DMS114 treated with DMSO at 0.1 percent for 48 hours (cell line): ENCODE measurements around the gene MATK.

Experiments used
- DNase-seq: peaks from one replicate; lab custom pipeline; 2025; ENCODE audit not compliant: unreplicated experiment; lab: John Stamatoyannopoulos, UW

The MATK gene

DNA sequence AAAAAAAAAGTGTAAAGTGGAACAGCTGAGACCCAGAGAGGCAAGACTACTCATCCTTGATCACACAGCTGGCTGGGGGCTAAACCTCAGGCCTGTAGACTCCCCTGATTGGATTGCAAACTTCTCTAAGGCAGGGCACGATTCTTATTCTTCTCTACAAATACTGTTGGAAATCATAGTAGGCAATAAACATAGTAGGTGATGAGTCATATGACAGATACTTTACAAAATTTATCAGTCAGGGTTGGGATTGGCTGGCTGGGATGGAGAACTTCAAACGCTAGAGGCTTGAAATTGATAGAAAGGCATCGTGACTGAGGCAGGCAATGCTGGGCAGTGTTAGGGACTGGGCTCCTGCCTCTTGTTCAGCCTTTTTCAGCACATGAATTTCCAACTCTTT lies 5.9 kb upstream of the MATK start:
- DNase-seq: no peak

DNA sequence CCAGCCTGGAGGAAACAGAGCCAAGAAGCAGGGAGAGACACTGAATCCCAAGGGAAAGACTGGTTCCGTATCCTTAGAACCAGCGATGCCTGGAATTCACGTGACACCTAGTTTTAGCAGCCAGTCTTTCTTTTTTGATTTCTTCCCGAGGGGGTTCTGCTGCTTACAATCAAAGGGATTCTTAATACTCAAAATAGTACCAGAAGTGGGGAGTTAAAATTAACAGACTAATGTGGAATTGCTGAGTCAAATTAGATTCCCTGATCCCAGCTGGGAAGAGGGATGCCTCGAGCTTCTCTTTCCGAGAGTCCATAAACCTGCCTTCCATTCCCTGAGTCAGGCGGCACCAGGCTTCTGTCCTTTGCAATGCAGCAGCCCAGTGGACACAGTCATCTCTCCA lies 4.8 kb upstream of the MATK start:
- no peak for DNase-seq

DNA sequence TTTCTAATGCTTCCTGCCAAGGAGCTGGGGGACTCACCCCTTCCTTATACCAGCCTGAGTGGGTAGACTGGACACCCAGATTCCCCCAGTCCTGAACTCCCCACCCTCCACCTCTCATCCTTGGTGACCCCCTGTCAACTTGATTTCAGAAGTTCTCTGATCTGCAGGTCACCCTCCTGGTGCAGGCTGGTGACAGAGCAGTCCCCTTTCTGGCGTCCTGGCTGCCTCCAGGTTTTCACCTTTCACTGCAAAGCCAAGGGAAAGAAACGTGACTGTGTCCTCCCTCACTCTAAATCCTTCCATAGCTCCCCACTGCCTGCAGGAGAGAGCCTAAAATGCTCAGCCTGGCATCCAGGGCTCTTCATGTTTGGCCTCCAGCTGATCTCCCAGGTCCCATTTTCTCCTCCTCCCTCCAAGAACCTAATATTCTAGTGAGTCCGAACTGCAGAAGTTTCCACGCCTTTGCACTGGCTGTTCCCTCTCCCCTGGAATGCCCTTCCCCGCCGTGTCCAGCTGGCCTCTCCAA lies 4.1 kb upstream of the MATK start:
- DNase-seq: no peak

DNA sequence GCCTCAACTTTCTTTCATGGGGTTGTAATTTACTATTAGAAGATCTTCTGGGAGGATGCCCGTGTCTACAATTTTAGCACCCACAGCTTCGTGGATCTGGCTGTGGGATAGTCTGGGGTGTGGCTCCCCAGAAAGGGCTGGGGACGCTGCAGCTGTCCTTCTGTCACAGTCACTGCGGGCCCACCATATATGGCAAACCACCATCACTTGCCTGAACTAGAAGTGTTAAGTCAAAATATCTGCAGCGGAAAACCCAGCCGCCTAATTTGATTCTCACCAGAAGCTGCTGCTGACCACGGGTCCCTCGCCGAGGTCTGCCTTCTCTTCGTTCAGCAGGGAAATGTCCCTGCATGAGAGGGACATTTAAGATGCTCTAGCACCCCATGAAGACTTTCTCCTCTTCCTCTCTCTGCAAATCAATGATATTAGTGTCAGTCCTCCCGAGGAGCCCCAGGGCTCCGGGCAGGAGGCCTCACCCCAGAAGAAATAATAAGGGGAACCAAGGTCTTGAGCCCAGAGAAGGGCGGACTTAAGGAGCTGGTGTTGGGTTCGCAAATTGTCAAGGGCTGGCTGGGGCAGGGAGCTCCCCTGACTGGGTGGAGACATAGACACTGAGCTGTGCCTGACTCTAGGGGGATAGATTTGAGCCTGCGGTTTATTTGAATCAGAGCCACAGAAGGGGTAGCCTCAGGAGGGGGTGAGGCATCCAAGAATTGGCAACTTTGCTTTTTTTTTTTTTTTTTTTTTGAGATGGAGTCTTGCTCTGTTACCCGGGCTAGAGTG lies 3.0 kb upstream of the MATK start:
- DNase-seq: no peak

DNA sequence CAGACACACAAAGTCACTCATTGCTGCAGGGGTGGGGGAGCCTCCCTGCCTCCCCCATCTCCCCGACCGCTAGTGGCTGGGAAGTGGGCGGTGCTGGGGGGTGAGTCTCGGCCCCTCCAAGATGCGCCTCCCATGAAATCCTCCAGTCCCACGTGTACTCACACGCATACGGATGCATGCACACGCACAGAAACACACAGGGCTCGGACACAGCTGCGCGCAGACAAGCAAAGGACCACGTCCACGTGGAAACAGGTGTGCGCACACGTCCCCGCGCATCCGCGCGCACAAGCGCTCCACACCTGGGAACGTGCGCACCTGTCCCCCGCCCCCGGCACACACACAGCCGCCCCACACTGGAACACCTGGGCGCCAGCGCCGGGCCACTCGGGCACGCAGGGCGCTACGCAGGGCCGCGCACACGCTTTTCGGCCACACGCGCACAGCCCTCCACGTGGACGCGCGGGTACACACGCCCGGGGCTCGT lies 687 bp downstream of the MATK start:
- no peak for DNase-seq

DNA sequence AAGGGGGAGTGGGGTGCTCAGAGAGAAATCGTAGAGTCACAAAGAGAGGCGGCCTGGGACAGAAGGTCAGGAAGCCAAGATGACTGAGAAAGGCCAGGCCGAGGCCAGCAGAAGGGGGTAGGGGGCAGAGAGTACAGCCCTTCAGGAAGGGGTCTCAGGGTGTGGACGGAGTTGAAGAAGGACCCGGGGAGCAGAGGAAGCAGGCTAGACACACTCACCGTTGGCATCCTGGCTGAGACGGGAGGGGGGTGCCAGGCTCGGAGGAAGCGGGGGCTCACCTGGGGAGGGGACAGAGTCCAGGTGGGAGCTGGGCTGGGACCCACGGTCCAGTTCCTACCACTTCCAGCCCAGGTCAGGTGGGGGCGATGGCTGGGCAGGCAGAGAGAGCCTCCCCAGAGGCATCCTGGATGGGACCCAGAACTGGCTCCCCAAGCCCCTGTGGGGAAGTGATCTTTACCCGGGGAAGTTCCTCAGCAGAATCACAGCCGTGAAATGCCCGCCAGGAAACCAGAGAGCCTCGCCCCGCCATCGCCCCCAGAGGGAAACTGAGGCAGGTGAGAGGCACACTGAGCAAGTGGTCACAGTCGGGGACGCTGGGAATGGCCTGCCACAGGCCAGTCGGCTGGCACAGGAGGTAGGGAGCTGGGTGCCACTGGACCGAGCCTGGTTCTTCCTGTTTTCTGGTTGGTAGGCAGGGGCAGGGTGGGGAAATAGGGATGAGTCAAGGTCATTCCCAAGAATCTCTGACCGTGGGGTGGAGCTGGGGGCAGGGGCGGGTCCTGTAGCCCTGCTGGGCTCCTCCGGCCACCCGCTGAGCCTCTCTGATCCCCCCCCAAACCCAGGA lies 1.4 kb downstream of the MATK start:
- no peak for DNase-seq

DNA sequence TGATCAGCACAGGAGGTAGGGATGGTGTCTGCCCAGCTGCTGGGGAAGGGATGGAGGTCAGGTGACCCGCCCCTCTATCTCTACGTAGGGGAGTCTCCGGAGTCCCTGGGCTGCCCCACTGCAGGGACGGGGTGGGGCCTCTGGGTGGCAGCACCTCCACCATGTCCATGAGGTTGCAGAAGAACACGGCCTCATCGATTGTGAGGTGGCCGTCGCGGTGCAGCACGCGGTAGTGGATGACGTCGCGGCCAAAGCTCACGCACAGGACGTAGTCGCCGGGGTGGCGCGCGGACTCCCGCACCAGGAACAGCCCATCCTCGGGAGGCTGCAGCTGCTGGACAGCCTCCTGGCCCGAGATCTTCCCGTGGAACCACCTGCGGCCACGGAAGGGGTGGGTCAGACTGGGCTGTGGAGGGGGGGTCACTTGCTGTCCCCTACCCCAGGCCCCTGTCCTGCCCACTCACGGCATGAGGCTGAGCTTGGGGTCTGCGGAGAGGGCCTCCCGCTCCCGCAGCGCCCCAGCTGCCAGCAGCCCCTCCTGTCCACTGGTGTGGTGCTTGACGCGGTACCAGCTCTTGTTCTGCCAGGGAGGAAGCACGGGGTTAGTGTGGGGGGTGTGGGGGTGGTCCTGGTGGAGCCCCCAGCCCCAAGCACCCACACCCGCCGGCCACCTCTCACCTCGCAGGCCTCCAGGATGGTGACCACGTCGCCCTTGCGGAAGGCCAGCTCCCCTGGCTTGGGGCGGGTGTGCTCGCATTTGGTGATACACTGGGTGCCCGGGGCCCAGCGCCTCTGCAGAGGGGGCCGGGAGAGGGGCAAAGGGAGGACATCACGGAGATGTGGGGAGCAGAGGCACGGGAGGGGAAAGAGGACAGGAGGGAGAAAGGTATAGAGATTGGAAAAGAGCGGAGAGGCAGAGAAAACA lies 2.3 kb downstream of the MATK start:
- DNase-seq: no peak

DNA sequence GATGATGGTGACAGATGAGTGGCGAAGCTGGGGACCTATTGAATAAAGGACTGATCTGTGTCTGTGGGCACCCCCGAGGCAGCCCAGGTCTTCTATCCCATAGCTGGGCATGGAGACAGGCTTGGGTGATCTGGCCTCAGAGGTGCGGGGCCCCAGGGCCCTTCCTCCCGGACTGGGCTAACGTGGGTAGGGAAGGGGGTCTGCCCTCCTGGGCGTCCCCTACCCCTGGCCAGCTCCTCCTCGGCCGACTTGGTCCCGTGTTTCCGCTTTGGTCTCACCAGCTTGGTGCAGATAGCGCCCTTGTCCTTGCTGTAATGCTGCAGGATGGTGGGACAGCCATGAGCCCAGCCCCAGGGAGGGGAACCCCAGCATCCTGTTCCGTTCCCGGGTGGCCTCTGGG lies 3.3 kb downstream of the MATK start:
- DNase-seq: no peak

DNA sequence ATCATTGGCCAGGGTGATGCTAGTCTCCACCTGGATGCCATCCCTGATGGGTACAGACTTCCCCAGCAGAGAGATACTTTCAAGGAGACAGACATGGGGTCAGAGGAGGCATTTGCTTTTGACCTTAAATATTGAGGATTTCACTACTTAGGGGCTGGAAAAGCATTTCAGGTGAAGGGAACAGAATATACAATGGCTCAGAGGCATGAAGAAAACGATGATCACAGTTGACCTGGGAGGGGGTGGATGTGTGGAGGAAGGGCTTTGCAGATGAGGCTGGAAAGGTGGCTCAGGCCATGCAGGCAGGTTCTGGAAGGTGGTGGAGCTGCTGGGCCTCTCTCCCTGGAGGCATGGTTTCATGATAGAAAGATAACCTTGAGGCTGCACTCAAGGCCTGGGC lies 3.9 kb downstream of the MATK start:
- no peak for DNase-seq

DNA sequence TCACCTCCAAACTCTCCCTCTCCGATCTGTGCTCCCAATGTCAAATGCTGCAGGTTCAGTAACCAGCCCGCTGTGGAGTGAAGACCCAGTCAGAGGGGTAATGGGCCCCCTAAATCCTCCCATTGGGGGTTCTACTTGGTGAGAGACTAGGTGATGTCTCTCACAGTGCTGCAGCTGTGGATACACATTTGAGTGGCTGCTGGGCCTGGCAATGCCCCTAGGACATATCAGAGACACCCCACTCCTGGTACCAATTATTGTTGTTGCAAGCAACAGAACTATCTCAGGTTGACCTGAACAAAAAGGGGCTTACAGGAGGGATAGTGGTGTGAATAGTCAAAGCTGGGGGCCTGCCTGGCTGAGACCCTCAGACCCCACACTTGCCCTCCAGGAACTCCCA lies 4.6 kb downstream of the MATK start:
- DNase-seq: no peak

DNA sequence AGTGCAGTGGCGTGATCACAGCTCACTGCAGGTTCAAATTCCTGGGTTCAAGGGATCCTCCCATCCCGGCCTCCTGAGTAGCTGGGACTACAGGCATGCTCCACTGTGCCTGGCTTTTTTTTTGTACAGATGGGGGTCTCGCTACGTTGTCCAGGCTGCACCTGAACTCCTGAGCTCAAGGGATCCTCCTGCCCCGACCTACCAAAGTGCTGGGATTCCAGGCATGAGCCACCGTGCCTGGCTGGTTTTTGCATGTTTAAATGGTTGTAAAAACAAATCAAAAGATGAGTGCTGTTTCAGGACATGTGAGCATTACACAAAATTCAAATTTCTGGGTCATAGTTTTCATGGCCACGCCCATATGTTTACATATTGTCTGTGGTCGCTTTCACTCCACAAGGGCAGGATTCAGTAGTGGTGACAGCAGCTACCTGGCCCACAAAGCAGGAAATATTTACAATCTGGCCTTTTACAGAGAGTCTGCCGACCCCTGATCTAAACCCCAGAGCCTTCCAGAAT lies 5.3 kb downstream of the MATK start:
- DNase-seq: no peak

DNA sequence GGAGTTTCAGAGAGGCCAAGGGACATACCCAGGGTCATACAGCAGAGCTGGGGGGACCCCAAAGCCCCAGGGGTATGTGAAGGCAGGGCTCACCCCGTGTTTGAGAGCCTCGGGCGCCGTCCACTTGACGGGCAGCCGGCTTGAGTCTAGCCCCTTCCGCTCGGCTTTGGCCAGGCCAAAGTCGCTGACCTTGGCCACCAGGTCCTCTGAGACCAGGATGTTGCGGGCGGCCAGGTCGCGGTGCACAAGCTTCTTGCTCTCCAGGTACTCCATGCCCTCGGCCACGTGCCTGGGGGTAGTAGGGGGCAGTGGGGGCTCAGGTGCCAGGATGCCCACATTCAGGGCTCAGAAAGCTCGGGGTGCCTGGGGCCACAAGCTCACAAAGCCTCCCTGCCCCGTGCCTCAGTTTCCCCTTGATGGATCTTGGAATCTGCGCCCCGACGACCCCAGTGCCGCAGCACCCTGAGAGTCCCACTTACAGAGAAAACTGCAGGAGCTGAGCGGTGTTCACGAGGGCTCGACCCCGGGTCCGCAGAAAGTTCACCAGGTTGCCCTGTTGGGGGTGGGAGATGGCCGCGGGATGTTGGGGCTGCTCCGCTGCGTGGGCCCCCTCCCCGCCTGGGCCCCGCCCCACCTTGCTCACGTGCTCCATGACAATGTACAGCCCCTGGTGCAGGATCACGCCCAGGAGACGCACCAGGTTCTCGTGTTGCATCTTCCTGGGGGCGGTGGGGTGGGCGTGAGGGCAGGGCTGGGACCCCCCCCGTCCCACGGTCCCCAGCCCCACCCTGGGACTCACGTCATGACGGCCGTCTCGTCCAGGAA lies 7.1 kb downstream of the MATK start:
- DNase-seq: no peak

DNA sequence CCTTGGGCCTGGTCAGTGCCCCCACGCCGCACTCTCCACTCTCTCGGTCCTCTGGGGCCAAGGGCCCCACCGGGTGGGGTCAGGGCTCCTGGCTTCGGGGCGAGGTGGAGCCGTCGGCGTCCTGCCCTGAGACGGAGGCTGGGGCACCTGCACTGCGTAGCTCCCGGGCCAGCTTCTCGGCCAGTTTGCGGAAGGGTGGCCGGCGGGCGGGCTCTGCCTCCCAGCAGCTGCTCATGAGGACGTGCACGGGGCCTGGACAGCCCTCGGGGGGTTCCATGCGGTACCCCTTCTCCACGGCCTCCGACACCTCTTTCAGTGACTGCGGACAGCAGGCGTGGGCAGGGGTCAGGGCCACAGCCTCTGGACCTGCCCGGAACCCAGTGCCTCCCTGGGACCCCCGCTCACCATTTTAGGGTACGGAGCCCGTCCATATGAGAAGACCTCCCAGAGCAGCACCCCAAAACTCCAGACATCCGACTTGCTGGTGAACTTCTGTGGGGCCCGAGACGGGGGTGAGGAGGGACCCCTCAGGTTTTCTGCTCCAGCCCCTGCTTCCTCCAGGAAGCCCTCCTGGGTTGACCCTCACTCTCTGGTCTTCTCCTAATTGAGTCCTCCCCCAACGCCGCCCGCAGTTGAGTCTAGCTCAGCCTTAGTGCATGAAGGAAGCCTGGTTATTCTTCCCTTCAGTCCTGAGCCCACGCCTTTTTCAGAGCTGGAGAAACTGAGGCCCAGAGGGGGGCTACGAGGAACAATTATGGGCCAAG lies 7.9 kb downstream of the MATK start:
- no peak for DNase-seq

DNA sequence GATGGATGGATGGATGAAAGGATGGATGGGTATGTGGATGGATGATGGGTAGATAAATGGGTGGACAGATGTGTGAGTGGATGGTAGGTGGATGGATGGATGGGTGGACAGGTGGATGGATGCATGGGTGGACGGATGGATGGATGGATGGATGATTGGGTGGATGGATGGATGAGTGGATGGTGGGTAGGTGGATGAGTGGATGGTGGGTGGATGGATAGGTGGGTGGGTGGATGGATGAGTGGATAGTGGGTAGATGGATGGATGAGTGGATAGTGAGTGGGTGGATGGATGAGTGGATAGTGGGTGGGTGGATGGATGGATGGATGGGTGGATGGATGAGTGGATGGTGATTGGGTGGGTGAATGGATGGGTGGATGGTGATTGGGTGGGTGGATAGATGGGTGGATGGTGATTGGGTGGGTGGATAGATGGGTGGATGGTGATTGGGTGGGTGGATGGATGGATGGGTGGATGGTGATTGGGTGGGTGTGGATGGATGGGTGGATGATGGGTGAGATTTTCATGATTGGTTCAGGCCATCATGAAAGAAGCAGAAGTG lies 9.6 kb downstream of the MATK start:
- no peak for DNase-seq

DNA sequence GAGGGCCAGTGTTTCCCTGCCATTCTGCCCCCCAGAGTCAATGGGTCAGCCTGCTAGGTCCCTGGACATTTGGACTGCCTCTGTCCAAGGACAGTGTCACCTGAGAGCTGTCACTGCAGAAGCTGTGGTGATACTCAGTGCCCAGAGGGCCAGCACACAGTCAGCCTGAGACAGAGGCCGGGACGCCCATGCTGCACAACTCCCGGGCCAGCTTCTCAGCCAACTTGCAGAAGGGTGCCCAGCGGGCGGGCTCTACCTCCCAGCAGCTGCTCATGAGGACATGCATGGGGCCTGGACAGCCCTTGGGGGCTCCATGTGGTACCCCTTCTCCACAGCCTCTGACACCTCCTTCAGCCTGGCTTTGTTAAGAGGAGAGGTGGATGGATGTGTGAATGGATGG lies 10.3 kb downstream of the MATK start:
- DNase-seq: no peak

DNA sequence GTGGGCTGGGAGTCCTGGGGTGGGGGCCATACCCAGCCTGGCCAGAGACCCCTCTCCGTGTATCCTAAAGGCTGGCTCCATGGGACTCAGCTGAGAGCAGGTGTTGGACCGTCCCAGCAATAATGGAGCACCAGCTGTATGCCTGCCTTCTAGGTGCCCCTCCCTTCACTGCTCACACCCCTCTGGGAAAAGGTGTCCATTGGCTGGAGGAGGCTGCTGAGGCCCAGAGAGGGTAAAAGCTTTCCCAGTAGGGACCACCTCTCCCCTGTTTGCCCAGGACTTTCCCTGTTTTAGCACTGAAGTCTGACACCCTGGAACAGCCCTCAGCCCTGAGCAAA lies 10.8 kb downstream of the MATK start:
- no peak for DNase-seq

DNA sequence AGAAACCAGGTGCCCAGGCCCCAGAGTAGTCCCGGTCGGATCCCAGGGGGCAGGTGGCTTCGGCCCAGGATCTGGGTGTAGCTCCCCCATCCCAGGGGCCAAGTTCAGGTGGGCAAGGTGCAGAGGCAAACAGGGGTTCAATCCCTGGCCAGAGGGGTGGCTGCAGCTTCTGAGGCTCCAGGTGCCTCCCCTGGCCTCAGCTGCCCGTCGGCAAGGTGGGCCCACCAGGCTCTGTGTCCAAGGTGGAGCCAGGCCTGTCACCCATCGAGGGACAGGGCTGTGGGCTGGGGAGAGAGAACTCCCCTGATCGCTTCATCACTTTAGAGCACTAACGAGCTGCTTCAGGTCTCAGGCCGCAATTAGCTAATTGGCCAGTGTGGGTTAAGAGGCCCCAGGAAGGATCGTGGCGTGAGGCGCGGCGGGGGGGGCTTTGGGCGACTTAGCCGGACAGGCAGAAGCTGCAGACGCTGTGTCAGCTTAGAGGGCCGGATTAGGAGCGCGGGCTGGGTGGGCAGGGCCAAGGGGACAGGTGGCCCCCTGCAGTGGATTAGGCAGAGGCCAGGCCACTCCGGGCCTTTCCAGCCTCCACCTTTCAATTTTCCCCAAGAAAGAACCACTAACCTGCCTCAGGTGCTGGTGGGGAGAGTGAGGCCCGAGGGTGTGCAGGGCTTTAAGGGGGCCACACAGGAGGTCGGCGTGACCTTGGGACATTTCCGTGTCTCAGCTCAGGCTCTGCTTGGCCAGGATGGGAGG lies 11.4 kb downstream of the MATK start:
- no peak for DNase-seq

DNA sequence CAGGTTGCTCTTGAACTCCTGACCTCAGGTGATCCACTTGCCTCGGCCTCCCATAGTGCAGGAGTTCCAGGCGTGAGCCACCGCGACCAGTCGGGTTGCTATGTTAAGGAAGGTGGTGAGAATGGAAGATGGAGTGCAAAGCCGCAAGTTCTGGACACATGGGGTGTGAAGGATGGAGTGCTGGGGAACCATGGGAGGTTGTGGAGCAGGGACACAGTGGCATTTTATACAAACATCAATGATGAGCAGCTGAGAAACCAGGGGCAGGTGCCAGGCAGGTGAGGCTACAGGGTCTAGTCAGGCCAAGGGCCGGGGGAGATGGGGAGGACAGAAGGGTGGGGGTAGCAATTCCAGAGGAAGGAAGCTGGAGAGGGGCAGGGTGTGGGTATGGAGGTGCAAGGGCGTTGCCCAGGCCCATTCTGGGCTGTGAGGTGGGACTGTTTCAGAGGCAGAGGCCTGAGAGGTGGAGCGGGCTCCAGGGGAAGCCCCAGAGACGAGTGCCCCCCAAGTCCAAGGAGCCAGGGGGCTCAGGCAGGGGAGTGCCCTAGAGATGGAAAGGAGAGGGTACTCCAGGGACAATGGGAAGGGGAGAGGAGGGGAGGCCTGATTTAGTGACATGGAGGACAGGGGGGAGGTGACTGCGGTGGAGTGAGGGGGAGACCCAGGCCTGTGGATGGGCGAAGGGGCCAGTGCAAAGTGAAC lies 12.2 kb downstream of the MATK start:
- no peak for DNase-seq
